COLO668 (cell line): Measurements from ENCODE around the gene NR3C1.

Experiments
- DNase-seq: peaks from one replicate; lab custom pipeline; 2025; ENCODE audit not compliant: unreplicated experiment; lab: John Stamatoyannopoulos, UW

The NR3C1 gene

GRCh38 chr5:143426437-143426991, 23.0 kb upstream of the NR3C1 start:
- DNase-seq: no peak

DNA sequence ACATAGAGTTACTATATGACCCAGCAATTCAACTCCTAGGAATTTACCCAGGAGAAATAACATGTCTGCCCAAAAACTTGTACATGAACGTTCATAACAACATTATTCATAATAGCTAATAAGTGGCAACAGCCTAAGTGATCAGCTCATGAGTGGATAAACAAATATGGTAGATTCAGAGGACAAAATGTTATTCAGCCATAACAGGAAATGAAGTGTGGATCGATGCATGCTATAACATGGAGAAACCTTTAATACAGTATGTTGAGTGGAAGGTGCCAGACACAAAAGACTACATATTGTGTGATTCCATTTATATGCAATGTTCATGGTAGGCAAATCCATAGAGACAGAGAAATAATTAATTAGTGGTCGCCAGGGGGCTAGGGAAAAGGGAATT, 22.3 kb upstream of the NR3C1 start:
- no peak for DNase-seq

- no peak for DNase-seq
Observed at GRCh38 chr5:143418140-143418866, 14.8 kb upstream of the NR3C1 start.

GRCh38 chr5:143417503-143418139, 14.1 kb upstream of the NR3C1 start:
- no peak for DNase-seq

DNA sequence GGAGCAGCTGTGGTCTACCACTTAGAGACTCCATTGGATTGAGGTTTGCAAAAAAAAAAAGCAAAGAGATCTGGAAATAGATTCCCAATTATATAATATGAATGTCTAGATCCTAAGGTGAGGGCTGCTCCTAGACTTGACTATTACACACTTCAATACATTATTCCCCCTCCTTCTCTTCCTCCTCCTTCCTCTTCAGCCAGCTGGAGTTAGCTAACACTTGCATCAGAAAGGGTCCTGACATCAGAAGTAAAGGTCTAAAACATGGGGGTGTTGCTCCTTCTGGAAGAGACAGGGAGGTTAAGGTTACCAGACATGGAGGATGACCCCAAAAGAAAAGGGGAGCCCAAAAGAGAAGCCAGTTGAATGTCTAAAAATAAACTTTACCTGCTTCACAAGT, 12.9 kb upstream of the NR3C1 start:
- no peak for DNase-seq

DNA sequence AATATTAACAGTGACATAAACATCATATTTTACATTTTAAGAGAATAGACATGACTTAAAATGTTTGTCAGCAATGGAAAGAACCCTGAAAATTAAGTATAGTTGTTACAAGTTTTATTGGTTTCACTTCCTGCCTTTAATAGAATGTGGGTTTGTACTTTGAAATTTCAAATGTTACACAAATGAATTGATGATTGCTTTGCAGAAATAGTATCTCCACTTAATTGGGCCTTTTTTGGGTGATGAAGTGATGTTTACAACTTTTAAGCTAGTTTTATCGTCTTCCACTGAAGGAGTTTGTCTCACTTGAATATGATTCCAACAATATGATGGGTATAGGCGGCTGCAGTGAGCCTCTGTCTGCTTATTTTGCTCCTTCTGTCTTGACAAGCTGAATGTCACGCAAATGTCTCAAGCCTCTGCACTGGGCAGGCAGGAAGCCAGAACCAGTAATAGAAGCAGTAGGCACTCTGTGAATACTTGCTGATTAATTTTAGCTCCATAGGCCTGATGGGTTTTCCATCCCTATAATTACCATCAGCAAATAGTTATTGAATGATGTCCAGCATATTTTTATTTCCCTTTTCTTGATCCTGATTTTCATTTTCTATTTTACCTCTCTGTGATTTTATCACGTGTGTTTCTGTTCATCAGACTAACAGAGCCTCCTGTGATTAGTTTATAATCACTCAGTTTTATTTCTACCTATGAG, 10.6 kb upstream of the NR3C1 start:
- DNase-seq: no peak

- no peak for DNase-seq
Observed at GRCh38 chr5:143412661-143413342, 9.3 kb upstream of the NR3C1 start.

DNA sequence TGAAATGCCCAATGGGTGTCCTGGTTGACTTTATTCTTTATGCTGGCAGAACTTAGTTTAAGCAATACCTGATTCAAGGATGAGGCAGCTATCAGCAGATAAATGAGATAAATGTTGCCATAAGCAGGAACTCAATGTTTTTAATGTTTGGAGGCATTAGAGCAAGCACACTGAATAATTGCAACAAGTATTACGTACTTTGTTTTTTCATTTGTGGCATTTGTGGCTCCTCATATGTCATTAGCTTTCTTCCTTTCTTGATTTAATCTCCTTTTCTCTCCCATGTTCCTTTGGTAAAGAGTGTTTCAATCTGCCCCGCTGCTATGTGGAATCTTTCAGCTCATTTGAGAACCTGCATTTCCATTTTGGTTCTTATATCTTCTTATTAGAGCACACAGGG, 6.4 kb upstream of the NR3C1 start:
- no peak for DNase-seq

DNA sequence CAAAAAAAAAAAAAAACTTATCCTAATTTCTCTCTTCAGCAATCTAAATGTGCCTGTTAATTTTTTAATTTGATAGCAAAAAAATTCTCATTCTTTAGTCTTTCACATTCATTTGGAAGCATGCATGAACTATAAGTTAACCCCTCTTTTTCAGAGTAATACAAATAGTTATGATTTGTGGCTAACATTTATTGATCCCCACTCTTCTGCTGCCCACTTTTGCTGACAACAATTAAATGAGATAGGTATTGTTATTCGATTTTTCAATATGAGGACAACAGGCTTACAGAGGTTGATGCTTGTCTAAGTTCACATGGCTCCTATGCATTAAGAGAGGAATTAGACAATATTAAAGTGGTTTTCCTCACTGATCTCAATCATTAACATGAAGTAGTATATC, 2.9 kb upstream of the NR3C1 start:
- no peak for DNase-seq

DNA sequence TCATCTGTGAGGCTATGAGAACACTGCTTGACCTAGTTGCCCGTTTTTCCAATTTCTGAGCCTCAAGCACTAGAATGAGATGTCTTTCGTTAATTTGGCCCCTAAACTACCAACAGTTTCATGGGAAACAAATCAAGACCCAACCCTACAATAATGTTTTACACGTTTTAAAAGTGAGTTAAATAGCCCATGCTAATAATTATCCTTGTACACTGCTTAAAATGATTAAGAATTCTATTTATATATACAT, 2.3 kb upstream of the NR3C1 start:
- DNase-seq: no peak

- peak; percentile 76 for DNase-seq
Observed at GRCh38 chr5:143405063-143405848, 1.8 kb upstream of the NR3C1 start.

DNA sequence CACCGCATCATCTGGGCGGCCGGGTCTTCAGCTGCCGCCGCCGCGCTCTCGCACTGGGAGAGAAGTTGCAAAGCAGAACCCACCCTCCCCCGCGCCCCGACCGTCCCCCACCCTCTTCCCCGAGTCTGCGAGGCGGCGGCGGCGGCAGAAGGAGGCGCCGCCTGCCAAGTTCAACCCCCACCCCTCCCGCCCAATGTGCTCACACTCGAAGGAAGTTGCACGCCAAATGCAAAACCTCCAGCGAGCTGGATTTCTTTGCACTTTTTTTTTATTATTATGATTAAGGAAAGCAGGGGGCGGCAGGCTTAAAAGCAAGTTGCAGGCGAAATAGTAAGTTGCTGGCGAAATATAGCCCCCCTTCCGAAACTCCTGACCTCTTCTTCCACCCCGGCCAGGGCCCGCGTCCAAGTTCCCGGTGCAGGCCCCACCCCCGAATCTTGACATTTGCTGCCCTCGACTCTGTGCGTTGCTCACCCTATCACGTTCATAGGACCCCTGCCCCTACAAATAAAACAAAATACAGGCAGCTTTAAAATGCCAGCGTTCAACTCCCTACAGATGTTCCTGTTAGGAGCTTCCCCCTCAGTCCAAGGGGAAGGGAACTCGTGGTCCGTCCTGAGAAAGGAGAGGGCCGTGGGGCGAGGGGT, 1.1 kb upstream of the NR3C1 start:
- peak; percentile 75 for DNase-seq

DNA sequence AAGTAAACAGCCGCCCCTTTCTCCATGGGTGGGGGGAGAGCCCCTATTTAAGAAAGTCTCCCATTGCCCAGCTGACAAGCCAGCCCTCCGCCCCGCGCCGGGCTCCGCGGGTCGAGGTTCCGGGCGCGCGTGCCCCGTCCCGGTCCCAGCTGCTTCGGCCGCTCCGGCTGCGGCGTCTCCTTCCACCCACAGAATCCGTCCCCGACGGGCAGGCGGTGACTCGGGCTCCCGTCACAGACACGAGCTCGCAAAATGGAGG, 223 bp downstream of the NR3C1 start:
- DNase-seq: no peak

DNA sequence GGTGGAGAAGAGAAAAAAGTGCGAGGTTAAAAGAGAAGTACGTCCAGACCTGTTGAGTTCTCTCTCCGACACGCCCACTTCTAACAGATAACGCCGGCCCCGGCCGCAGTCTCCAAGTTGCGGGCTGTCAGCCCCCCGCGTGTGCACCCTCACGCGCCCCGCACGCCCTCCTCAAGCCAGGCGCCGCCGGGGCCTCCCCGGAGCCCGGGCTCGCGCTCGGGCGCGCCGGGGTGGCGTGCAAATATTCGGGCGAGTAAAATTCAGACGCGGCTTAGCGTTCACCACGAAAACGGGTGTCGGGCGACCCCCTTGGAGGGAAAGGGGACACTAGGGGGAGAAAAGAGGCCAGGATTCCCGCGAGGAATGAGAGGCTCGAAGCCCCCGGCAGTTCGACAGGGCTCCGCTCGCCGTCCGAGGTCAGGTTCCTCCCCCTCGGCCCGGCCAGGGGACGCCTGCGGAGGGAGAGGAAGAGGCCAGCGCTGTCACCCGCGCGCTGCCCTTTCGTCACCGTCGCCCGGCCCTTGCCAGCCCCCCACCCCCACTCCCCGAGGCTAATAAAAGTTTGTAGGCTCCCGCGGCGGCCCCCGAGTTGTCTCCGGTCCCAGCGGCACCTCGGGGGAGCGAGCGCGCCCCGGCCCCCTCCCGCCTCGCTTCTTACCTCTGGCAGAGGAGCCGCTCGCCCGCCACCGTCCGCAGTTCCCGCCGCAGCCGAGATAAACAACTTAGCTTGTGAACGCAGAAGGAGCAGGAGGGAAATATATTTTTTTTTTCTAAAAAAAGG, 743 bp downstream of the NR3C1 start:
- peak; percentile 67 for DNase-seq

DNA sequence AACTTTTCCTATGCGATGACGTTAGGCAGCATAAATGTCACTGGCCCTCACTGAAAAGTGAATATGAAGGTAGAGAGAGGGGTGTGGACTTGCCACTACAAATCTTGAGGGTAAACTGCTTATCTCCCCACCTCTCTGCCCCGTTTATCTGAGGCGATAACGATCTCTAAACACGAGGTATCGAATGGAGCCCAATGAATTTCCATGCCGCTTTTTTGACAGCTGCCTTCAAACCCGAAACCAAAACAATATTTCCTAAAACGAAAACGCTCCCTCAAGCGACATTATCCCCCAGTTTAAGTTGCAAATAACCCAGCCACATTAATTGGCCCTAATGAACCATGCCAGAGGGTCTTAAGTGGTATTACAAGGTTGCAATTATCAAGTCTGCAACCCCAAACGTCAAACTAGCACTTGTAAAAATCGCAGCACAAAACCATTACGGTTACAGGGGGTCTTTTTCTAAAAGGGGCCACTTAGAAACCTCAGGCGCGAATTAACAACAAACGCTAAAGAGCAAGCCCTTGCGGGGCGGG, 1.4 kb downstream of the NR3C1 start:
- DNase-seq: no peak

DNA sequence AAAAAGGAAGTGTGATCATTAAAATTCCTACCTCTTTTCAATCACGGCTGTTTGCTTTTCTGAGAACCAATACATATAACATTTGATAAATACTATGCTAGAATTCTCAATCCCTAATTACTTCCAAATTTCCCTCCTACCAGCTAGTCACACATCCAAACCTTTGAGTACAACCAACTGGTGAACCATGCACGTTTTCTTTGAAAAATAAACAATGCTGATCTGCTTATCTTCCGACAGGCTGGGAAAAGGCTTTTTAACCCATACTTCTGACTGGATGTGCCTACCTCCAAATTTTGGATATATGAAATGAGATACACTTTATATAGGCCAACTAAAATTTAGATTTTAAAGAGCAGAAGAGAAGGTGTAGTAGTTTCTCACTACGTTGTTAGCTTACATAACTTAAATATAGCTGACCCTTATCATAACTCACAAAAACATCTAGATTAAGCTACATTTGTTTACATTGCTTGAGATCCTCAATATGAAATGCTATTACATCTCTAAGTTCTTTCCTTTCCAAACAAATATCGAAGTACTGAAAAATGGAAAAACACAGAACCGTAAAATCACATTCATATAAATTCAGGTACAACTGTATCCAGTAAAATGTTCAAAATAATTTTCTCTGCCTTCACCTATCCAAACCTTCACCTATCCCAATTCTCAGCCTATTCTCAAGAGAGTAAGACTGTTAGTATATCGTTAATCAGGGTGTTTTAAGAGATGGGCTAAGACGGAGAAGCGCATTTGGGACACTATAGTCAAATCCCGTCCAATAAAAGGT, 2.1 kb downstream of the NR3C1 start:
- no peak for DNase-seq

GRCh38 chr5:143400541-143401226, 2.8 kb downstream of the NR3C1 start:
- DNase-seq: no peak
